Glomerular visceral epithelial cell (primary cell): ENCODE data around the gene FOSL2.
A peak's percentile ranks its signal among the peaks of the same experiment; 100 is the strongest.

Experiments used
- DNase-seq: peaks from one replicate; pipeline ENCODE4 v3.0.0-alpha.2; 2016; ENCODE audit errors: extremely low spot score

Gene FOSL2

DNA sequence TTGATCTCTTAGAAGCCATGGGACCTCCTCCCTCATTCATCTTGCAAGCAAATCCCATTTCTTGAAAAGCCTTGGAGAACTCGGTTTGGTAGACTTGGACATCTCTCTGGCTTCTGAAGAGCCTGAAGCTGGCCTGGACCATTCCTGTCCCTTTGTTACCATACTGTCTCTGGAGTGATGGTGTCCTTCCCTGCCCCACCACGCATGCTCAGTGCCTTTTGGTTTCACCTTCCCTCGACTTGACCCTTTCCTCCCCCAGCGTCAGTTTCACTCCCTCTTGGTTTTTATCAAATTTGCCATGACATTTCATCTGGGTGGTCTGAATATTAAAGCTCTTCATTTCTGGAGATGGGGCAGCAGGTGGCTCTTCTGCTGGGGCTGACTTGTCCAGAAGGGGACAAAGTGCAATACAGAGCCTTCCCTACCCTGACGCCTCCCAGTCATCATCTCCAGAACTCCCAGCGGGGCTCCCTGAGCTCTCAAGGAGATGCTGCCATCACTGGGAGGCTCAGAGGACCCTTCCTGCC, 20.0 kb downstream of the FOSL2 start:
- DNase-seq: no peak

DNA sequence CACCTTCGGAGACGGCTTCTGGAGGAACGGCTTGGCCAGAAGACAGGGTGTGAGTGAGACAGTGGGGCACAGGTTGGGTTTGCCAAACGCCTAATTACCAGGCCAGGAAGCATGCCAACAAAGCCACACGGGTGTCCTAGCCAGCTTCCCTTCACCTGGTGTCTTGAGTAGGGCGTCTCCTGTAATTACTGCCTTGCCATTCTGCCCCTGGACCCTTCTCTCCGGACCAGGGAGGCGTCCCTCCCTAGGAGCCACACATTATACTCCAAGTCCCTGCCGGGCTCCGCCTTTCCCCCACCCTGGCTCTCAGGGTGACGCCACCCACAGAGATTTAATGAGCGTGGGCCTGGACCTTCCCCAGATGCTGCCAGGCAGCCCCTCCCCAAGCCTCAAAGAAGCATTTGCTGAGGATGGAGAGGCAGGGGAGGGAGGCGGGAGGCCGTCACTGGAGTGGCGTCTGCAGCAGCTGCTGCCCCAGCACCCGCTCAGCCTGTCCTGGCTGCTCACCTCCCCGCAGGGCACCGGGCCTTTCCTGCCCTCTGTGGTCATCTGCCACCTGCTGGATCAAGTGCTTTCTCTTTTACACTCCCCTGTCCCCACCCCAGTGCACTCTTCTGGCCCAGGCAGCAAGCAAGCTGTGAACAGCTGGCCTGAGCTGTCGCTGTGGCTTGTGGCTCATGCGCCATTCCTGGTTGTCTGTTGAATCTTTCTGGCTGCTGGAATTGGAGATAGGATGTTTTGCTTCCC, 20.7 kb downstream of the FOSL2 start:
- peak; percentile 65 for DNase-seq

DNA sequence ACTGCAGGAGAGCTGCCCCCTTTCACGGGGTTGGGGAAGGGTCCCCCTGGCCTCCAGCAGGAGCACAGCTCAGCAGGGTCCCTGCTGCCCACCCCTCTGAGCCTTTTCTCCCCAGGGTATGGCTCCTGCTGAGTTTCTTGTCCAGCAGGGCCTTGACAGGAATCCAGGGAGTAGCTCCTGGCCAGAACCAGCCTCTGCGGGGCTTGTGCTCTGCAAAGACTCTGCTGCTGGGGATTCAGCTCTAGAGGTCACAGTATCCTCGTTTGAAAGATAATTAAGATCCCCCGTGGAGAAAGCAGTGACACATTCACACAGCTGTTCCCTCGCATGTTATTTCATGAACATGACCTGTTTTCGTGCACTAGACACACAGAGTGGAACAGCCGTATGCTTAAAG, 21.2 kb downstream of the FOSL2 start:
- no peak for DNase-seq

DNA sequence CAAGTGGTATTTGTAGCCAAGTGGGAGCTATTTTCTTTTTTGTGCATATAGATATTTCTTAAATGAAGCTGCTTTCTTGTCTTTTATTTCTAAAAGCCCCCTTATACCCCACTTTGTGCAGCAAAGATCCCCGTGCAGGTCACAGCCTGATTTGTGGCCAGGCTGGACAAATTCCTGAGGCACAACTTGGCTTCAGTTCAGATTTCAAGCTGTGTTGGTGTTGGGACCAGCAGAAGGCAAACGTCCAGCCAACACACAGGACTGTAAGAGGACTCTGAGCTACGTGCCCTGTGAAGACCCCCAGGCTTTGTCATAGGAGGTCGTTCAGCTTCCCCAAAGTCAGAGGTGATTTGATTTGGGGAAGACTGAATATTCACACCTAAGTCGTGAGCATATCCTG, 21.9 kb downstream of the FOSL2 start:
- no peak for DNase-seq

DNA sequence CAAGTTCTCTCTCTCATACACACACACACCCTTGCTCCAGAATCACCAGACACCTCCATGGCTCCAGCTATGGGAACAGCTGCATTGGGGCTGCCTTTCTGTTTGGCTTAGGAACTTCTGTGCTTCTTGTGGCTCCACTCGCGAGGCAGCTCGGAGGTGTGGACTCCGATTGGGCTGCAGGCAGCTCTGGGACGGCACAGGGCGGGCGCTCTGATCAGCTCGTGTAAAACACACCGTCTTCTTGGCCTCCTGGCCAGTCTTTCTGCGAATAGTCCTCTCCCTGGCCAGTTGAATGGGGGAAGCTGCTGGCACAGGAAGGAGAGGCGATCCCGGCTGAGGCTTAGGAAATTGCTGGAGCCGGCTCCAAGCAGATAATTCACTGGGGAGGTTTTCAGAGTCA, 22.4 kb downstream of the FOSL2 start:
- DNase-seq: no peak

DNA sequence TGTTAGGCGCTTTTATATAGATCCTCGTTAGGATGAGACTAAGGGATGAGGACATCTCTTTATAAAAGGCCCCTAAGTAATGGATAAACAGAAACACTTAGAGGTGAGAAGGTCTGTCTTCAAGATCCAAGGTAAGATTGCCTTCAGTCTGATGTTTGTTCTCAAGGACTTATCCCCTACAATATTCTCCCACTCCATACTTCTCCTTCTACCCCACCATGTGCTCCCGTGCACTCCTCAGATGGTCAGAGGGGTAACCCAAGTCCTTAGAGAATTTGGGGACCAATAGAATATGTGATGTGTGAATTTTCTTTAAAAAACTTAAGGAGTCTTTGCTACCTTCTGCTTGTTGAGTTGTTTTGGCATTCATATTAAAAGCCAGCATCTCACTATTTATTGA, 23.1 kb downstream of the FOSL2 start:
- DNase-seq: no peak

DNA sequence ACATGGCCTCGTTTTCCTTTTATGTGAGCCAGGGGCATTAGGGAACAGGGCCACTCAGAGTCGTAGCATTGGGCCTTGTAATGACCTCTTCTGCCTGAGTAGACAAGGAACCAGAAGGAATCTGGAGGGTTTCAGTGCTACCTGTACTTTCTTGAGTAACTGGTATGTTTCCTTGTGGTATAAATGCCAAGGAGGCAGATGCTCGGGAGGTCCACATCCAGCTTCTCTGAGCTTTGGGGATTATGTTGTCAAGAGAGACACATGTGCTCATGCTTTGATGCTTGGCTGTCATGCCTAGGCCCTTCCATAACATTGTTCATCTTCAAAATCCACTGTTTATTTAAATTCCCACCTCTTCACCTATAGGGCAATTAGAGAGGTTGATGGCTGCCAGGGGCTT, 26.3 kb downstream of the FOSL2 start:
- DNase-seq: no peak

DNA sequence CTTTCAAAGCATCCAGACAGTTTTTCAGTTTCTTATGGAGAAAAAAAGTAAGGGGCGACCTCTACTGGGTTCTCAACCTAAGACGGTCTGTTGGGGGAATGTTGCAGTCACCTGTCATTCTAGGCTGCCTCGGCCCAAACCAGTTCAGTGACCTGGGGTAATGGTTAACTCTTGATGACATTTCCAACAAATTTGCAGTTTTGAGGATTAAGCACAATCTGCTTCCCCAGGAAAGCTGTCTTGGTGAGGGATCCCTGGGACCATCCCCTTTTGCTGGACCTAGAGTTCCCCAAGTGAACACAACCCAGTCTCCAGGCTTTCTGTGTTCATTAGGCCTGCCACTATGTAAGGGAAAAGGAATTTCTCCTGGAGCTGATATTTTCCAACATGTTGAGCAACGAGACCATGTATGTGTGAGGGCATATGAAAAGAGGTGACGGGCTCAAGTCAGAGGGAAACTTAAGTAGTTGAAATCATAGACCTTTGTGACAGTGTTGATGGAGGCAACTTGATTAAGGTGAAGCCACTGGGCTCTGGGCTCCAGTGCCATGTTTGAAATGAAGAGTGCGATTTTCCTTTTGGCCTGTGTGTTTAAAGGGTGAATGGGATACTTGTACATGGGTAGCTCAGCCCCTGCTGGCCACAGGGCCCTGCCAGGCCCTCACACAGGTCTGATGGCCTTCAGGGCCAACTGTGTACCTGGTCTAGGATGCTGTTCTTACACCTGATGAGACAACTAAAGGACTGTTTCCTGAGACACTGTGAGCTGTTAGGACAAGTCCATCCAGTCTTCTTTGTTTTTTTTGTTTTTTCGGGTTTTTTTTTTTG, 27.0 kb downstream of the FOSL2 start:
- no peak for DNase-seq

DNA sequence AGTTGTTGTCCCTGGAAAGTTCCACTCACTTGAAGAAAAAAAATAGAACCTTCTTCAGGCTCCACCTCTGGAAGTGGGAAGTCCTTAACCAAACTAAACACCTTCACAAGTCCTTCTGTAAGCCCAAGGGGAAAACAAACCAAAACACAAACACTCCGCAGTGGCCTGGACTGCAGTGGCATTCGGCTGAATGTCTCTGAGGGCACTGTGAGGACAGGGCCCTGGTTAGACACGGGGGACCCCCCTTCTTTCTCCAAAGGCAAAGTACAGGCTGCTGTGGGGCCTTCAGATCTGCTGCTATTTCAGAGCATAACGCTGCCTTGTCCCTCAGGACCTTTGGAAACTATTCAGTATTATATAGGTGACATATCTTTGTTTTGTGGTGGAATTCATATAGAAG, 28.1 kb downstream of the FOSL2 start:
- DNase-seq: no peak

DNA sequence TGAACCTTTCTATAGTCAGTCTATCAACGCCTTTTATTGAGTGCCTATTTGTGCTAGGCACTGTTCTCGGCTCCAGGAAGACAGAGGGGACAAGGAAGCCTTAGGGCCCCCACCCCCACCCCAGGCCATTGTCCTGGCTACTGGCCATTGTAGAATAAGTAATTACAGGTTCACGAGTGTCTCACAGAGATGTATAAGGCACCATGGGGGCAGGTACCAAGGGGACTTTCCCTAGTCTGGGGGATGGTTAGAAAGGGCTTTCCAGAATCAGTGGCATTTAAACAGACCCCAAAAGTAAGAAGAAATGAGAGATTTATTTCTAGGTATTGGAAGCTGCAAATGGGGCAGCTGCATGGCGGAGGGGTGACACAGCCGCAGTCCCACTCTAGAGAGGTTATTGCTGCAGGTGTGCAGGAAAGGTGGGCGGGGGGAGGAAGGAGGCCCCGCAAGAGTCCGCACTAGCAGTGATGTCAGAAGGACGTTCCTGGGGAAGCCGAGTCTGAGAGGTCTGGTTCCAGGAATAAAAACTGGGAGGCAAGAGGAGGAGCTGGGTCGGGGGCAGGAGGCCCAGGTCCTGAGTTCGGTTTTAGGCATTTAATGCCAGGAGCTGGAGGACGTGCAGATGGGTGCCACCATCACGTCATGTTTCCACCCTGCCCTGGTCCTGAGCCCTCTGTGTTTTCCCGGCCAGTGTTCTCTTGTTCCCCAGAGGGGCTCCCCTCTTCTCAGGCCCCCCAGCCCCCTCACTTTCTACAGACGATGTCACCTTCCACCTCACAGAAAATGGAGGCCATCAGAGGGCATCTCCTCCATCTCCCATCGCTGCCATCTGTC, 30.5 kb downstream of the FOSL2 start:
- DNase-seq: no peak

DNA sequence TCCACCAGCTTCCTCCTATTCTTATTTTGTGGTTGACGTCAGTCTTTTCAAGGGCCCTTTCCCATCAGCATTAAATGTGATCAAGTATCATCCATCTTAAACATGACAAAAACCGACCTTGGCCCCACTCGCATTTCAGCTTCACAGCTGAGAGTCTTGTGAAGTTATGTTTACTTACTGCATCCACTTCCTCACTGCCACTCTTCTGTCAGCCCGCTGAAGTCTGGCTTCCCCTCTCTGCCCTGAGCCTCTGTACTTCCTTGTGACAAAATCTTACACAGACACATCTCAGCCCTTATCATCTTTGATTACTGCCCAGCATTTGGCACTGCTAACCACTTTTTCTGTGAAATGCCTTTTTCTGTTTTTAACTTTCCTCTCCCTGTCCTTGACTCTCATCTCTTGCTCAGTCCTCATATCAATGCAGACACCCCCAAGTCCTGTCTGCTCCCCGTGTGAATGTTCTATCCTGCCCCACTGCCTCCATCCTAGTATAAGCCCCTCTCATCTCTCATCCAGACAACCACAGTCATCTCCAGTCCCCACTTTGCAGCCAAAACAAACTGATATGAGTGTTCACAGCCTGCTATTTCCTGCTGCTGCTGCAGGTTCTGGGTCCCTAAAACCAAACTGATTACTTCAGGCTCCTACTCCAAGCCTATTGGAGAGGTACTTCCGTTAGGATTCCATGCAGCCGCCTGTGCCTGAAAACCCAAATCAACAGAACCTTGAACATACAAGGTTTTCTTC, 31.4 kb downstream of the FOSL2 start:
- no peak for DNase-seq

DNA sequence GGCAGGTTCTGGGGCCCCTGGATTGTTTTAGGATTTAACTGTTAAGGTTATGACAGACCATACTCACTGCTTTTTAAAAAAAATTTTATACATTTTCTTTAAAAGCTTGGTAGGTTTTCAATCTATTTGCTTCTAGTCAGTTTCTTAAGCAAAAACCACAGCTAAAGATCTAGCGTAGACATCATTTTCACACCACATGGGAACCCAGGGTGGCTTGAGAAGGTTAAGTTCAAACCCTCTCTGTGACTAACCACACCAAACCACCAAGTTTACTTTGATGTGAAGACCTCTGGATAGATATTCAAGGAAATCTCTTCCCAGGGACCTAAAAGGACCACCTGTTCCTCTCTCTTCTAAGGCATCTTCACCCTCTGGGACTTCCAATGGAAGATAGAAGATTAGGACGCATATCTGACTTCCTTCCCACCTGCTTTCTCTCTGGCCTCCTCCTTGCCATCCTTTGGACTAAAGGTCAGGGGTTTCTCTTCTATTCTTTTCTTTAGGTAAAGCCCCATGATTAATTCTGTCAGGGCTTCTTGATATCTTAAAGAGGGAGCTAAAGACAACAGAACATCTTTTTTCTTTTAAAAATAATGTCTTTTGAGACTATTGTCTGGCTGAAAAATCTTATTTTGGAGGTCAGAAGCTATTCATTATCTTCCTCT, 32.3 kb downstream of the FOSL2 start:
- no peak for DNase-seq

DNA sequence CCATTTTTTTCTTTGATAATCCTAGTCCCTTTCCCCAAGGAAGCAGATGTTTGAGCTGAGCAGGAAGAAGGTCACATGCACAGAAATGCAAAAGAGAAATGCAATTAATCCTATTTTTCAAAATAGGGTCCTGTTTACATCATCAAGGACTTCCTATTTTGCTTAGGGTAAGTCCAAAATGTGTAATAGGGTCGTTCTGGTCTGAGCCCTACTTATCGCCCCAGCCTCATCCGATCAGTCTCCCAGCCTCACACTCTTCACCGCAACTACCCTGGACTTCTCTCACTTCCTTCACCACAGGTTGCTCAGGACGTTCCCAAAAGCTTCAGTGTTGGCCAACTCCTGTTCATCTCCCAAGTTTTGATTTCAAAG, 32.8 kb downstream of the FOSL2 start:
- no peak for DNase-seq

DNA sequence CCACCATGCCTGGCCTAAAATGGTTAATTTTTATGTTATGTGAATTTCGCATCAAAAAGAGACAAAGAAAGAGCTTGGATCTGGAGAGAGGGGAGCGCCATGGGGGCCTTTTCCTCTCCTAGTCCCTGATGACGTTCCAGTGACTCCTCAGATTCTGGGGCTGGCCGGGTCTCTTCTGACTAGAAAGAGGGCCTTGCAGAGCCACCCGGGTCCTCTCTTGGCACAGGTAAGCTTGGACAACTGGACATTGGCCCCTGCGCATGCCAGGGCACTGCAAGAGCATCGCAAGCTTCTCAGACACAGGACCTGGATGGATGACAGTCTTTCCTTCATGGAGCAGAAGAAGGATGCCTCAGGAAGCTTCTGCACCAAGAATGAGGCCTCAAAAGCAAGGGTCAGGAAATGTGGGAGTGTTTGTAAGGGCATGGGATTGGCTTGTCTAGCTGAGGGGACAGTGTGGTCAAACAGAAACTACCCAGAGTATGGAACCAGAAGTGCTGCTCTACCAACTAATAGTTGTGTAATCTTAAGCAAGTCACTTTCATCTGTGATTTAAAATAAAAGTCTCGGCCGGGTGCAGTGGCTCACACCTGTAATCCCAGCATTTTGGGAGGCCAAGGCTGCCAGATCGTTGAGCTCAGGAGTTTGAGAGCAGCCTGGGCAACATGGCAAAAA, 35.2 kb downstream of the FOSL2 start:
- DNase-seq: no peak

DNA sequence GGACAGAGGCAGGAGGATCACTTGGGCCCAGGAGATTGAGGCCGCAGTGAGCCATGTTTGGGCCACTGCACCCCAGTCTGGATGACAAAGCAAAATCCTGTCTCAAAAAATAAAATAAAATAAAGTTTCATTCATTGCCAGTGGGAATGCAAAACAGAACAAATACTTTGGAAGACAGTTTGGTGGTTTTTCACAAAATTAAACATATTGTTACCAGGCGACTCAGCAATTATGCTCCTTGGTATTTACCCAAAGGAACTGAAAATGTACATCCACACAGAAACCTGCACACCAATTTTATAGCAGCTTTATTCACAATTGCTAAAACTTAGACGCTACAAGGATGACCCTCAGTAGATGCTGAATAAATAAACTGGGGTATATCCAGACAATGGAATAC, 35.8 kb downstream of the FOSL2 start:
- no peak for DNase-seq

DNA sequence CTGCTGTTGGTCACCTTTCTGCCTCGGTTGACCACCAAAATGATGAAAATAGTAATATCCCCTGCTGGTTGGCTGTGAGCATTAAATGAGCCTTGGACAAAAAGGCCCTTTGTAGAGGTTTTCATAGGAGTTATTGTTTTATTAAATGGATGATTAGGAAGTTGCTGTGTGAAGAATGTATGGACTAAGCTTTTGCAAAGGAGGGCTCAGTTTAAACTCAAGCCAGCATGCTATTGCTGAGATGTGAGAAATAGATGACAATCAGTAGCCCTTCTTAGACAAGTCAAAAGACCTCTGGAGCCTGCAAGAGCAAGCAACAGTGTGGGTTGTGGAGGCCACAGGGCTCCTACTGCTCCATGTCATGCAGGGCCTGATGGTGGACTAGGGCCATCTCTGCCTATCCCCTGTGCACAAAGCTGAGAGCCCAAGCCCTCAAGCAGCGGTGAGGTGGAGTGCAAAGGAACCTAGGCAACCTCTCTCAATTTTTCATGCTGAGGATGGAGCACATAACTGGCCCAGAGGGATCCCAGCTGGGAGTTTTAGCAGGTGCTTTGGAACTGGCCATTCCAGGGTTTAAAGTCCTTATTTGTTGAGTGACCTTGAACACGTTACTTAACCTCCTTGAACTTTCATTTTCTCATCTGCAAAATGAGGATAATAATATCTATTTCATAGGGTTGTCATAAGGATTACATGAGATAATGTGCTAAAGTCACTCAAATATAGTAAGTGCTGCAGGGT, 37.1 kb downstream of the FOSL2 start:
- DNase-seq: no peak

DNA sequence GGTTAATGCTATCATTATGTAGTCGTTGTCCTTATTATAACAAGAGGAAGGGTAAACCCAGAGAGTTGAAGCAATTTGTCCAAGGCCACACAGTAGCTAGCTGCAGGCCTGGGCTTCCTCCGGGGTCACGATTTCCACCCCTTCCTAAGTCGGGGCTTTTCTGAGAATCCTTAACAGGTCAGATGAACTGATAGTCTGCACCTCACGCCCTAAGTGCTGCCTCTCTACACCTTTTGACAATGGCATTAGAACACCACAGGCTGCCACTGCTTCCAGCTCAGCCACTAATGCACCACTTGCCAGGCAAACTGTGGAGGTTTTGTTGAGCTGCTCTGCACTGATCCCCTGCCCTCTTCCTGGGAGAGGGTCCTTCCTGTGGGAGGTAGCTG, 37.7 kb downstream of the FOSL2 start:
- DNase-seq: no peak

DNA sequence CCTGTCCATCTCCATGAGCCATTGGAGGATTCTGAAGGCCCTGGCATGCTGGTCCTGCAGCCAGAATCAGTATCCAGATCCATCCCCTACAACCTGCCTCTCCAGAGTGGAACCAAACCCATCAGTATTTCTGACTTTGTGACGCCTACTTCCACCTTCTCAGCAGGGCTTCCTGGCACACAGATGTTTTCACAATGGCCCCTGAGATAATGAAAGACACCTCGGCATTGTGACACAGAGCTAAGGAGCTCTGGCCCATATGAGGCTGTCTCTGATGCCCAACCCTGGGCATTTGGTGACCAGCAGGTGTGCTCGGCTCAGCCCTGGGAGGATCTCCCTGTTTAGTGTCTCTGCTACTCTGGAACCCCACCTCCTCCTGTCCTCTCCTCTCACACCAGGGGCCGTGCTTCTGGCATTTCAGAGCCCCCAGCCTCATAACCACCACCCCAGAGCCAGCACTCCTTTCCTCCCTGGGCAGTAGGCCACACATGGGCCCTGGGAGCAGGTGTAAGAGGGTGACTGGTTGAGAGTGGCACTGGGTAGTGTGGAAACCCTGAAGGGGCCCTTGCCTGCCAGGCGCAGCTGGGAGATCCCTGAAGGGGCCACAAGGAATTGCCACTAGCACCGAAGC, 38.2 kb downstream of the FOSL2 start:
- DNase-seq: no peak

DNA sequence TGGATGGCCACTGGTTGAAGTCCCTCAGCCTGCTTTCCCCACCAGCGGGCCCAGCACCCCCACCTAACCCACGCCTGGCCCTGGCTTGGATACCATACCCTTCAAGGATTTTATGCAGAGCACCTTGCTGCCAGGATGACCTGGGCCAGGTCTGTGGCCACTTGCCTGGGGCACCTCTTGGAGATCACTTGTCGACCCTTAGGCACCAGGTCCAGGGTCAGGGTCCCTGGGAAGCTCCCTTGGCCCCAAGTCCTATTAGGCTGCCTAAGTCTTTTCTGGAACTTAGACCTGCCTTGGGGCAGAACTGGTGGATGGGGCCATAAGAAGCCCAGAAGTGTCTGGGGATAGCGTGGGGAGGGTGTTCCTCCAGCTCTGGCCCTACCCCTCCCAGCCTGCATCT, 39.1 kb downstream of the FOSL2 start:
- no peak for DNase-seq
